Adrenal gland (tissue), 12 donors: ENCODE measurements around the gene TLX1. TPM values are rescaled to one million over a fixed set of nuclear protein-coding genes. Genes with fewer than 3 reads are reported as not detected.

ENCODE experiments used
- DNase-seq, 7 donors: peaks; one replicate each; pipeline ENCODE4 v3.0.0-alpha.2; 2019 to 2020
- H3K27ac ChIP-seq, 5 donors: fragments of 200-600 bp; sonication (generic) in 4 of 5; 1 replicate in 3 of 5; 2 replicates in 2 of 5; pipeline versions ENCODE4 v1.5.1 to v1.8.0; 2016 to 2020; ENCODE audit warnings: mild to moderate bottlenecking in 1 of 5
- H3K27me3 ChIP-seq: fragments of 200-600 bp; 2 replicates; pipeline ENCODE4 v1.8.0; 2021
- H3K36me3 ChIP-seq, 2 donors: fragments of 200-600 bp; replicated peaks in 1 of 2; 1 replicate in 1 of 2; 2 replicates in 1 of 2; pipeline versions ENCODE4 v1.5.1 to v1.8.0; 2018 to 2022
- H3K4me1 ChIP-seq, 2 donors: fragments of 200-600 bp; replicated peaks in 1 of 2; 1 replicate in 1 of 2; 2 replicates in 1 of 2; pipeline versions ENCODE4 v1.5.1 to v1.8.0; 2018 to 2021
- H3K4me3 ChIP-seq, 4 donors: fragments of 200-600 bp; sonication (generic) in 3 of 4; one replicate each; pipeline ENCODE4 v1.5.1; 2016 to 2018
- H3K9me3 ChIP-seq, 3 donors: fragments of 200-600 bp; sonication (generic) in 1 of 3; replicated peaks in 1 of 3; 1 replicate in 2 of 3; 2 replicates in 1 of 3; pipeline versions ENCODE4 v1.5.1 to v1.8.0; 2016 to 2021
- POLR2A ChIP-seq, 2 donors: fragments of 450-650 bp; IDR thresholded peaks; one replicate each; pipeline ENCODE4 v1.6.1; 2017; ENCODE audit warnings: antibody characterized with exemption in 2 of 2, mild to moderate bottlenecking in 2 of 2, moderate library complexity in 1 of 2
- WGBS, 4 donors: extraction: QIAGEN DNeasy Blood & Tissue Kit in 2 of 4; methylation state at CpG; one replicate each; pipeline versions ENCODE4 v1.1.5 to v1.1.7; 2013 to 2017; 5-methylcytosine and 5-hydroxymethylcytosine counted together
- intact Hi-C, 2 donors: fragments of 100-400 bp; cut with DNase I; formaldehyde crosslinking; loops; one replicate each; pipeline versions ENCODE4 v1.14.1 to v1.15.0; 2022 to 2023
- polyA plus RNA-seq, 3 donors: library from polyadenylated mRNA; stranded (reverse); fragments of 200-250 nt in 2 of 3; fragments of 350-450 nt in 1 of 3; fragmentation: Illumina TruSeq in 1 of 3; extraction: RNeasy Lipid Tissue Mini Kit (QIAGEN cat#74804) in 1 of 3; gene quantifications; one replicate each; pipeline ENCODE4 v1.2.3, GENCODE V29; 2013 to 2014
- total RNA-seq, 9 donors: library from RNA; depleted of rRNA in 4 of 9; stranded (reverse); fragments of >200 nt in 4 of 9; fragments of 120-200 nt in 1 of 9; fragmentation: NEBNext Ultra II Directional in 1 of 9; extraction: Animal tissue kit (Norgen Biotek cat#: 25700) in 1 of 9; gene quantifications; one replicate each; pipeline versions ENCODE4 v1.1.0 to v1.2.4, GENCODE V29; 2013 to 2023
- TF ChIP-seq, protein P1 (sequence below), 6 experiments: fragments of 450-650 bp in 4 of 6; fragments of 200-600 bp in 2 of 6; sonication (generic) in 1 of 6; IDR thresholded peaks; 1 replicate in 5 of 6; 2 replicates in 1 of 6; pipeline versions ENCODE4 v1.5.1 to v1.8.0; 2016 to 2021; ENCODE audit warnings: antibody characterized with exemption in 6 of 6, mild to moderate bottlenecking in 2 of 6, moderate library complexity in 1 of 6
- donor health status: healthy with polysubstance abuse.
- donor health status: Bipolar disorder and iron deficiency.
- donor health status: DM: yes; HTN: yes; CAD: no.
- donor health status: DM: no; HTN: no; CAD: no.
- donor health status: DM: no; HTN: no; CAD: no.
- donor health status: DM: yes; HTN: yes; CAD: no.

TLX1 gene
- total and polyA plus RNA-seq, 12 donors, result not detected

DNA sequence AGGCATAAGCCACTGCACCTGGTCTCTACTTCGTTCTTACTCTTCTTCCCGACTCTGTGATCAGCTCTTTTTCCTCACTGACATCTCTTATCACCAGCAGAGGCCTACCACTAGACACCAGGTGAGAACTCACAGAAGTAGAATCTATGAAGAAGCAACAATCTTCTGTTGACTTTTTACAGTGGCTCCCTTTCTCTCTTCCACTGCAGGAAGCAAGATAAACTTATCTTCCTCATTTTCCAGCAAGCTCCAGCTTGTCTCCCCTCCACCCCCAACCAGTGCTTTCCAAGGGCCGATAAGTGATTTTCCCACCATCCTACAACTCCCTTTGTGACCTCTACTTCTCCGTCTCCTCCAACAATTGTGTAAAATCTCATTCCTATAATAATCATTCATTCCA is 45.5 kb downstream of the TLX1 start:
- Histone ChIP-seq H3K27ac (no peak overlapping the region), H3K36me3 (no peaks in the 10 kb centered on the region), H3K9me3 (no peaks in the 10 kb centered on the region), H3K4me1 (no peaks in the 10 kb centered on the region), H3K27me3 (peaks cover 3% of the 10 kb centered on the region), H3K4me3 (no peak overlapping the region)
- TF ChIP-seq, protein P1, sequence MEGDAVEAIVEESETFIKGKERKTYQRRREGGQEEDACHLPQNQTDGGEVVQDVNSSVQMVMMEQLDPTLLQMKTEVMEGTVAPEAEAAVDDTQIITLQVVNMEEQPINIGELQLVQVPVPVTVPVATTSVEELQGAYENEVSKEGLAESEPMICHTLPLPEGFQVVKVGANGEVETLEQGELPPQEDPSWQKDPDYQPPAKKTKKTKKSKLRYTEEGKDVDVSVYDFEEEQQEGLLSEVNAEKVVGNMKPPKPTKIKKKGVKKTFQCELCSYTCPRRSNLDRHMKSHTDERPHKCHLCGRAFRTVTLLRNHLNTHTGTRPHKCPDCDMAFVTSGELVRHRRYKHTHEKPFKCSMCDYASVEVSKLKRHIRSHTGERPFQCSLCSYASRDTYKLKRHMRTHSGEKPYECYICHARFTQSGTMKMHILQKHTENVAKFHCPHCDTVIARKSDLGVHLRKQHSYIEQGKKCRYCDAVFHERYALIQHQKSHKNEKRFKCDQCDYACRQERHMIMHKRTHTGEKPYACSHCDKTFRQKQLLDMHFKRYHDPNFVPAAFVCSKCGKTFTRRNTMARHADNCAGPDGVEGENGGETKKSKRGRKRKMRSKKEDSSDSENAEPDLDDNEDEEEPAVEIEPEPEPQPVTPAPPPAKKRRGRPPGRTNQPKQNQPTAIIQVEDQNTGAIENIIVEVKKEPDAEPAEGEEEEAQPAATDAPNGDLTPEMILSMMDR (IDR thresholded peaks at IDR 0.05), result no peak
- TF ChIP-seq POLR2A (IDR thresholded peaks at IDR 0.05), result no peak
- intact Hi-C loops, result no loop called here
- DNase-seq, result no peak
- WGBS, 4 donors, result 74 to 80% (median 76%) methylated on average over 4 of the region's 4 CpGs

DNA sequence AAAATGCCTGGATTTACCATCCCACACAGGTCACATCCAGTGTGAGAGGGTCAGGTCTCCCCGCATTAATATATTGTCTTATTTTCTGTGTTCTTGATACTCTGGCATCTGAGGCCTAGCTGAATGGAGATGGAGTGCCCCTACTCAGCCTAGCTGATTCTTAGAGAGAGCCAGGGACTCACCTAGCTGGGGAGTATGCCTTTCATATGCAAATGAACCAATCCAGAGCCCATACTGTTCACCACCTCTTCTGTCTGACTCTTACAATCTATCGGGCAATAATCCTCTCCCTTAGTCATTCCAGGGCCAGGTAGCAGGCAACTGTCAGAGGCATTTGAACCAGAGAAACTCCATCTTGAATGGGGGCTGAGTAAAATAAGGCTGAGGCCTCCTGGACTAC is 51.8 kb downstream of the TLX1 start:
- DNase-seq, result no peak
- H3K36me3 ChIP-seq, result no peaks in the 10 kb centered on the region
- no peak overlapping the region for H3K27ac ChIP-seq
- TF ChIP-seq, protein P1 (IDR thresholded peaks at IDR 0.05), result no peak
- no peak for TF ChIP-seq POLR2A (IDR thresholded peaks at IDR 0.05)
- intact Hi-C loops, result no loop called here
- no peaks in the 10 kb centered on the region for H3K9me3 ChIP-seq
- H3K4me3 ChIP-seq, result no peak overlapping the region
- WGBS, 4 donors, result 76 to 82% (median 78%) methylated on average over 2 of the region's 2 CpGs
- no peaks in the 10 kb centered on the region for H3K27me3 ChIP-seq
- peaks cover 0 to 4% of the 10 kb centered on the region in 2 donors for H3K4me1 ChIP-seq

GRCh38 chr10:101183458-101184183 is 52.5 kb downstream of the TLX1 start:
- intact Hi-C loops, result no loop called here
- TF ChIP-seq, protein P1 (IDR thresholded peaks at IDR 0.05), result no peak
- TF ChIP-seq POLR2A (IDR thresholded peaks at IDR 0.05), result no peak

More at GRCh38 chr10:101183458-101184183, 52.5 kb downstream of the TLX1 start:
- 79 to 87% (median 80%) methylated on average over 6 of the region's 6 CpGs for WGBS, 4 donors
- no peaks in the 10 kb centered on the region for H3K27me3 ChIP-seq
- no peaks in the 10 kb centered on the region for H3K9me3 ChIP-seq
- no peaks in the 10 kb centered on the region for H3K36me3 ChIP-seq
- no peak for DNase-seq
- H3K27ac ChIP-seq, result no peak overlapping the region
- H3K4me1 ChIP-seq, result peaks cover 0 to 4% of the 10 kb centered on the region in 2 donors
- H3K4me3 ChIP-seq, result no peak overlapping the region

Other genes with a start within 250 kb of the TLX1 start
- 10 to 100 TPM; 19.8 to 88.7 (median 37.4) TPM for gene SLF2, start 218.3 kb upstream of the TLX1 start, total RNA-seq
- gene SLF2, start 218.3 kb upstream of the TLX1 start, polyA plus RNA-seq, result 10 to 100 TPM; 20.9 to 34.6 (median 31.2) TPM
- 10 to 100 TPM in 5 of 9 donors, 1 to 10 TPM in 4; 6.0 to 21.5 (median 13.9) TPM for gene SEMA4G, start 161.8 kb upstream of the TLX1 start, total RNA-seq
- gene SEMA4G, start 161.8 kb upstream of the TLX1 start, polyA plus RNA-seq, result 10 to 100 TPM; 14.1 to 16.8 (median 14.3) TPM
- 100 to 1,000 TPM in 7 of 9 donors, 10 to 100 TPM in 2; 92.7 to 214 (median 129) TPM for gene MRPL43, start 143.8 kb upstream of the TLX1 start, total RNA-seq
- gene MRPL43, start 143.8 kb upstream of the TLX1 start, polyA plus RNA-seq, result 100 to 1,000 TPM in 2 of 3 donors, 10 to 100 TPM in 1; 58.4 to 188 (median 175) TPM
- gene TWNK, start 143.8 kb upstream of the TLX1 start, total RNA-seq, result 10 to 100 TPM in 4 of 9 donors, 1 to 10 TPM in 5; 5.3 to 14.2 (median 9.4) TPM
- gene TWNK, start 143.8 kb upstream of the TLX1 start, polyA plus RNA-seq, result 10 to 100 TPM in 1 of 3 donors, 1 to 10 TPM in 2; 7.6 to 21.8 (median 9.0) TPM
- gene LZTS2, start 131.5 kb upstream of the TLX1 start, total RNA-seq, result 100 to 1,000 TPM in 4 of 9 donors, 10 to 100 TPM in 5; 30.1 to 161 (median 96.8) TPM
- 100 to 1,000 TPM in 2 of 3 donors, 10 to 100 TPM in 1; 12.2 to 232 (median 126) TPM for gene LZTS2, start 131.5 kb upstream of the TLX1 start, polyA plus RNA-seq
- gene PDZD7, start 100.2 kb upstream of the TLX1 start, total RNA-seq, result 1 to 10 TPM in 2 of 9 donors, under 1 TPM in 6, not detected in 1; 0.13 to 1.9 (median 0.57) TPM
- gene PDZD7, start 100.2 kb upstream of the TLX1 start, polyA plus RNA-seq, result 1 to 10 TPM in 2 of 3 donors, under 1 TPM in 1; 0.18 to 3.5 (median 1.0) TPM
- gene SFXN3, start 100.1 kb upstream of the TLX1 start, total RNA-seq, result 10 to 100 TPM; 20.4 to 54.0 (median 36.1) TPM
- 10 to 100 TPM; 24.1 to 32.8 (median 25.7) TPM for gene SFXN3, start 100.1 kb upstream of the TLX1 start, polyA plus RNA-seq
- gene KAZALD1, start 69.3 kb upstream of the TLX1 start, total RNA-seq, result 1 to 10 TPM; 1.3 to 5.4 (median 2.1) TPM
- 1 to 10 TPM in 2 of 3 donors, under 1 TPM in 1; 0.55 to 3.9 (median 2.9) TPM for gene KAZALD1, start 69.3 kb upstream of the TLX1 start, polyA plus RNA-seq
- gene LBX1, start 98.2 kb downstream of the TLX1 start, total RNA-seq, result under 1 TPM in 1 of 9 donors, not detected in 8; 0.14 TPM
- gene LBX1, start 98.2 kb downstream of the TLX1 start, polyA plus RNA-seq, result not detected
- 10 to 100 TPM; 16.4 to 35.3 (median 22.1) TPM for gene BTRC, start 222.9 kb downstream of the TLX1 start, total RNA-seq
- gene BTRC, start 222.9 kb downstream of the TLX1 start, polyA plus RNA-seq, result 10 to 100 TPM; 10.0 to 21.8 (median 13.8) TPM